ENCODE measurements around the gene LGALS14.

GRCh38 chr19:39670998-39671397 is 33.3 kb upstream of the LGALS14 start:
- no peak for TF ChIP-seq CTCF (IDR thresholded peaks at IDR 0.05)
- TF ChIP-seq POLR2A (IDR thresholded peaks at IDR 0.05), result no peak

All from body of pancreas (tissue), 4 donors.